Osteoblast (primary cell): ENCODE data around the gene APOBEC2. TPM values are rescaled to one million over a fixed set of nuclear protein-coding genes. Genes with fewer than 3 reads are reported as not detected.

Source experiments
- DNase-seq: peaks from one replicate; pipeline ENCODE4 v3.0.0; 2011; ENCODE audit warnings: low spot score, mixed read lengths; ENCODE audit not compliant: insufficient read length; ENCODE audit errors: missing footprints
- H2AFZ ChIP-seq: 2 replicates; pipeline ENCODE4 v1.6.0; 2011; ENCODE audit warnings: mild to moderate bottlenecking, low read length
- H3K27ac ChIP-seq: 2 replicates; pipeline ENCODE4 v1.5.1; 2011; ENCODE audit warnings: mild to moderate bottlenecking, low read depth, low read length, moderate library complexity
- H3K27me3 ChIP-seq: 2 replicates; pipeline ENCODE4 v1.6.0; 2012; ENCODE audit warnings: mild to moderate bottlenecking, control low read depth, inconsistent platforms, low read length, moderate library complexity; ENCODE audit not compliant: insufficient read depth
- H3K36me3 ChIP-seq: 2 replicates; pipeline ENCODE4 v1.5.1; 2011; ENCODE audit warnings: mild to moderate bottlenecking, low read length, control low read depth, moderate library complexity; ENCODE audit not compliant: insufficient read depth
- H3K4me1 ChIP-seq: 2 replicates; pipeline ENCODE4 v1.5.1; 2011; ENCODE audit warnings: mild to moderate bottlenecking, low read length, control low read depth, moderate library complexity; ENCODE audit not compliant: insufficient read depth
- H3K4me2 ChIP-seq: 2 replicates; pipeline ENCODE4 v1.6.0; 2011; ENCODE audit warnings: mild to moderate bottlenecking, low read length; ENCODE audit not compliant: insufficient read depth
- H3K4me3 ChIP-seq: fragments of 200-600 bp; sonication (generic); 3 replicates; pipeline ENCODE4 v1.5.1; 2012; ENCODE audit warnings: mild to moderate bottlenecking, low read length, inconsistent platforms; ENCODE audit not compliant: insufficient read depth
- H3K79me2 ChIP-seq: 2 replicates; pipeline ENCODE4 v1.6.0; 2012; ENCODE audit warnings: mild to moderate bottlenecking, low read length, control low read depth, inconsistent platforms; ENCODE audit not compliant: insufficient read depth
- H3K9me3 ChIP-seq: 2 replicates; pipeline ENCODE4 v1.5.1; 2011; ENCODE audit warnings: low read depth, low read length, control low read depth
- H4K20me1 ChIP-seq: 2 replicates; pipeline ENCODE4 v1.6.0; 2012; ENCODE audit warnings: mild to moderate bottlenecking, low read length, control low read depth; ENCODE audit not compliant: insufficient read depth
- total RNA-seq: library from RNA; depleted of rRNA; stranded (reverse); fragments of >200 nt; gene quantifications from 2 replicates; pipeline ENCODE4 v1.2.3, GENCODE V29; 2012
- TF ChIP-seq, protein P1 (sequence below): IDR thresholded peaks from 2 replicates; pipeline ENCODE4 v1.5.1; 2011; ENCODE audit warnings: mild to moderate bottlenecking, low read depth, low read length, moderate library complexity; ENCODE audit errors: extremely low read depth

Gene APOBEC2
- total RNA-seq, 1 donor = not detected

DNA sequence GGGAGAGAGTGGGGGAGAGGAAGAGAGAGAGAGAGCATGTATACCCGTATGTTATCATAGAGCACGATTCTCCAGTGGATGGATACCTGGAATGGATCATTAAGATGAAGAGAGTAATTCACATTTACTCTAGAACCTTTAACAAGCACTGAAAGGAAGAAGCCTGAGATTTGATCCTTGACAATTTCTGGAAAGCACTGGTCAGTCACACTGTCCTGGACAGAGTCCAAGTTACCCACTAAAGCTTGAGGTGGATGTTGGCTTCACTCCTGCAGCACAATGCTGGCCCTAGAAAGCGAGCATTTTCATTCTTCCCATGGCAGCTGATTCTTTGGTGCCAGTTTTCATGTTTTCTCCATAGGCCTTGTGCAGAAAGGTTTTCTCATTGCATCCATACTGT lies 45.4 kb downstream of the APOBEC2 start:
- peaks cover 17% of the 10 kb centered on the region for H3K4me1 ChIP-seq
- TF ChIP-seq, protein P1, sequence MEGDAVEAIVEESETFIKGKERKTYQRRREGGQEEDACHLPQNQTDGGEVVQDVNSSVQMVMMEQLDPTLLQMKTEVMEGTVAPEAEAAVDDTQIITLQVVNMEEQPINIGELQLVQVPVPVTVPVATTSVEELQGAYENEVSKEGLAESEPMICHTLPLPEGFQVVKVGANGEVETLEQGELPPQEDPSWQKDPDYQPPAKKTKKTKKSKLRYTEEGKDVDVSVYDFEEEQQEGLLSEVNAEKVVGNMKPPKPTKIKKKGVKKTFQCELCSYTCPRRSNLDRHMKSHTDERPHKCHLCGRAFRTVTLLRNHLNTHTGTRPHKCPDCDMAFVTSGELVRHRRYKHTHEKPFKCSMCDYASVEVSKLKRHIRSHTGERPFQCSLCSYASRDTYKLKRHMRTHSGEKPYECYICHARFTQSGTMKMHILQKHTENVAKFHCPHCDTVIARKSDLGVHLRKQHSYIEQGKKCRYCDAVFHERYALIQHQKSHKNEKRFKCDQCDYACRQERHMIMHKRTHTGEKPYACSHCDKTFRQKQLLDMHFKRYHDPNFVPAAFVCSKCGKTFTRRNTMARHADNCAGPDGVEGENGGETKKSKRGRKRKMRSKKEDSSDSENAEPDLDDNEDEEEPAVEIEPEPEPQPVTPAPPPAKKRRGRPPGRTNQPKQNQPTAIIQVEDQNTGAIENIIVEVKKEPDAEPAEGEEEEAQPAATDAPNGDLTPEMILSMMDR = no peak
- peak overlapping the region; percentile 57 for H3K27ac ChIP-seq
- H3K4me3 ChIP-seq = no peak overlapping the region
- no peak overlapping the region for H2AFZ ChIP-seq
- H4K20me1 ChIP-seq = no peaks in the 10 kb centered on the region
- no peaks in the 10 kb centered on the region for H3K27me3 ChIP-seq
- no peaks in the 10 kb centered on the region for H3K79me2 ChIP-seq
- H3K36me3 ChIP-seq = peaks cover 50% of the 10 kb centered on the region
- DNase-seq = no peak
- H3K4me2 ChIP-seq = peak overlapping the region; percentile 16
- no peaks in the 10 kb centered on the region for H3K9me3 ChIP-seq

DNA sequence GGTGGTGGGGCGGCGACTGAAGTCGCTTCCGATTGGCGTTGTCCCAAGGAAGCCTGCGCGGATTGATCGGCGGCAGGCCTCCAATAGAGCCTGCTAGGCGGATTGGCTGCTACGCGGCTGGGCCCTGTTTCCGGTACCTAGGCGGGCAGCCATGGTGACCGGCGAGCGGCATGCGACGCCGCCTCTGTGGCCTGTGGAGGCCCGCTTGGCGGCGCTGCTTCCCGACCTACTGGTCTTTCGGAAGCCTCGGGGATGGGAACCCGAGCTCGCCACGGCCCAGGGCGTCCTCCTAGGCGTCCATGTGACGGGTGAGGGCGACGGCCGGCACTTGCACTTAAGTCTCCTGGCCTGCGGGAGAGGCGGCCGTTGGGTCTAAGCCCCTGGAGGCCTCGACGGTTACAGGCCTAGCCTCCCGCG lies 47.9 kb downstream of the APOBEC2 start:
- DNase-seq = no peak
- H3K4me3 ChIP-seq = no peak overlapping the region
- H3K36me3 ChIP-seq = peaks cover 27% of the 10 kb centered on the region

DNA sequence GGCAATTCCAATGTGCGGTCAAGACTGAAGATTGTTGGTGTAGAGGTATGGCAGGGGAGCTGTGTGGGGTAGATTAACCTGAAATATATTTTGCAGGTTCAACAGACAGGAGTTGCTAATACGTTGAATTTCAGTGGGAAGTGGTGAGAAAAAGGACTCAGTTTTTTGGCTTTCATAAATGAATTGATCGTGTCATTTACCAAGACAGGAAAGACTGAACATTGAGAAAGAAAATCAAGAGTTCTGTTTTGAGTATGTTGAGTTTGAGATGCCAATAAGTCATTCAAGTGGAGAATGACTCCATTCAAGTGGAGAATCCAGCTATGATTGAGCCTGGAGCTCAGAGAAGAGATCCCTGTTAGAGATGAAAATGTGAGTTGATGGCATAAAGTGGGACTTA lies 50.8 kb downstream of the APOBEC2 start:
- Histone ChIP-seq H3K79me2 (no peaks in the 10 kb centered on the region), H4K20me1 (no peaks in the 10 kb centered on the region), H3K4me3 (no peak overlapping the region), H3K4me1 (no peaks in the 10 kb centered on the region), H3K4me2 (no peak overlapping the region), H3K36me3 (peaks cover 2% of the 10 kb centered on the region), H2AFZ (no peak overlapping the region), H3K9me3 (no peaks in the 10 kb centered on the region), H3K27me3 (no peaks in the 10 kb centered on the region), H3K27ac (no peak overlapping the region)
- no peak for DNase-seq
- TF ChIP-seq, protein P1 = no peak

More for the DNA sequence above, 47.9 kb downstream of the APOBEC2 start:
- Histone ChIP-seq H3K9me3 (no peaks in the 10 kb centered on the region), H3K4me1 (peaks cover 17% of the 10 kb centered on the region), H3K79me2 (no peaks in the 10 kb centered on the region), H3K27ac (no peak overlapping the region), H3K27me3 (no peaks in the 10 kb centered on the region), H2AFZ (no peak overlapping the region), H4K20me1 (no peaks in the 10 kb centered on the region), H3K4me2 (no peak overlapping the region)
- TF ChIP-seq, protein P1 = no peak

DNA sequence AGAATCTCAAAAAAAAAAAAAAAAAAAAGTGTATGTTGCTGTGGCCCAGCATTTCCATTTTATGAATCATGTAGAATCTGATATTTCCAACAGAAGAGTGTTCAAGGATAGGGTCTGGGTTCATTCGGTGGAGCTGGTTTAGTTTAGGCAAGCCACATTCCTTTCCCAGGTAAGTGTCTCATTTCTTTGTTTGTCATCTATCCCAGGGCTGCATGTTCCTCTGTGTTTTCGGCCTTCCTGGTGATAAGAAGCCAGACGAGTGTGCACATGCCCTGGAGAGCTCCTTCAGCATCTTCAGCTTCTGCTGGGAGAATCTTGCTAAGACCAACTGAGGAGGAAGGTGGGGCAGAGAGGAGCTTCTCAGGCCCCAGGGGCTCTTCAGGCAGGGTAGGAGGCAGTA lies 58.0 kb downstream of the APOBEC2 start:
- Histone ChIP-seq H3K27me3 (no peaks in the 10 kb centered on the region), H3K27ac (no peak overlapping the region), H3K9me3 (no peaks in the 10 kb centered on the region), H3K4me3 (no peak overlapping the region), H4K20me1 (no peaks in the 10 kb centered on the region), H3K36me3 (no peaks in the 10 kb centered on the region), H2AFZ (no peak overlapping the region), H3K79me2 (no peaks in the 10 kb centered on the region), H3K4me1 (no peaks in the 10 kb centered on the region), H3K4me2 (no peak overlapping the region)
- TF ChIP-seq, protein P1 = no peak
- no peak for DNase-seq

Other genes with a start within 250 kb of the APOBEC2 start
- under 0.01 TPM in 1 of 2 replicates, not detected in the other for gene UNC5CL, start 14.0 kb upstream of the APOBEC2 start, total RNA-seq
- not detected in 2 replicates for gene TSPO2, start 10.7 kb upstream of the APOBEC2 start, total RNA-seq
- 7.2 and 7.7 TPM in 2 replicates for gene OARD1, start 19.2 kb downstream of the APOBEC2 start, total RNA-seq
- gene NFYA, start 19.8 kb downstream of the APOBEC2 start, total RNA-seq = 8.0 and 9.4 TPM in 2 replicates
- not detected in 2 replicates for gene TREML1, start 101.1 kb downstream of the APOBEC2 start, total RNA-seq
- under 0.01 and 0.59 TPM in 2 replicates for gene TREM2, start 109.9 kb downstream of the APOBEC2 start, total RNA-seq
- gene TREML2, start 147.9 kb downstream of the APOBEC2 start, total RNA-seq = not detected in 2 replicates
- not detected in 2 replicates for gene TREML4, start 175.1 kb downstream of the APOBEC2 start, total RNA-seq
- 0.72 and 1.8 TPM in 2 replicates for gene TREM1, start 233.5 kb downstream of the APOBEC2 start, total RNA-seq